SK-N-SH (cell line): ENCODE data around the gene DTX1. TPM values are rescaled to one million over a fixed set of nuclear protein-coding genes. Genes with fewer than 3 reads are reported as not detected.

Source experiments
- CTCF ChIA-PET: fragments of 300-600, 350-600 bp; formaldehyde crosslinking; extraction: SDS; loops from one replicate; lab custom pipeline; 2021; lab: Yijun Ruan, JAX
- POLR2A ChIA-PET: fragments of 350-600 bp; sonication (Branson Sonifier 250); formaldehyde crosslinking; extraction: SDS; loops from one replicate; lab custom pipeline; 2020; ENCODE audit warnings: antibody characterized with exemption, inconsistent platforms; lab: Yijun Ruan, JAX
- DNase-seq: peaks from one replicate; pipeline ENCODE4 v3.0.0; 2012
- H2AFZ ChIP-seq: fragments of 200-600 bp; sonication (generic); 2 replicates; pipeline ENCODE4 v1.8.1; 2016; ENCODE audit warnings: antibody characterized with exemption, mild to moderate bottlenecking, low read depth
- H3F3A ChIP-seq: fragments of 200-600 bp; sonication (generic); replicated peaks from 2 replicates; pipeline ENCODE3; 2016; ENCODE audit warnings: antibody characterized with exemption, mild to moderate bottlenecking; ENCODE audit not compliant: insufficient read depth
- H3K27ac ChIP-seq, 2 experiments: fragments of 200-500 bp in 1 of 2; fragments of 200-600 bp in 1 of 2; sonication (Bioruptor generic) in 1 of 2; sonication (generic), shearing (Covaris generic) in 1 of 2; 2 replicates each; pipeline versions ENCODE4 v1.5.1 to v1.6.1; 2014 to 2016; ENCODE audit warnings: low read depth in 2 of 2, inconsistent platforms in 1 of 2, low read length in 1 of 2, mild to moderate bottlenecking in 1 of 2, mixed read lengths in 1 of 2
- H3K27me3 ChIP-seq: fragments of 200-600 bp; sonication (generic), shearing (Covaris generic); 2 replicates; pipeline ENCODE4 v1.6.1; 2016; ENCODE audit warnings: mixed run types; ENCODE audit not compliant: insufficient read depth
- H3K36me3 ChIP-seq, 2 experiments: fragments of 200-500 bp in 1 of 2; fragments of 200-600 bp in 1 of 2; sonication (Bioruptor generic) in 1 of 2; sonication (generic) in 1 of 2; replicated peaks in 1 of 2; 2 replicates each; pipeline versions ENCODE3 to v1.5.1; 2014 to 2016; ENCODE audit warnings: low read length in 1 of 2, mild to moderate bottlenecking in 1 of 2; ENCODE audit not compliant: insufficient read depth in 2 of 2, control insufficient read depth in 1 of 2
- H3K4me1 ChIP-seq, 2 experiments: fragments of 200-500 bp in 1 of 2; fragments of 200-600 bp in 1 of 2; sonication (Bioruptor generic) in 1 of 2; sonication (generic), shearing (Covaris generic) in 1 of 2; 2 replicates each; pipeline versions ENCODE4 v1.5.1 to v1.6.1; 2014 to 2016; ENCODE audit warnings: low read depth in 1 of 2, low read length in 1 of 2, mixed run types in 1 of 2; ENCODE audit not compliant: insufficient read depth in 2 of 2, control insufficient read depth in 1 of 2
- H3K4me2 ChIP-seq: fragments of 200-600 bp; sonication (generic), shearing (Covaris generic); 2 replicates; pipeline ENCODE4 v1.6.1; 2017; ENCODE audit warnings: mixed run types
- H3K4me3 ChIP-seq, 2 experiments: fragments of 200-500 bp in 1 of 2; fragments of 200-600 bp in 1 of 2; sonication (Bioruptor generic) in 1 of 2; sonication (generic), shearing (Covaris generic) in 1 of 2; 2 replicates each; pipeline versions ENCODE4 v1.5.1 to v1.8.1; 2014 to 2016; ENCODE audit warnings: low read depth in 2 of 2, inconsistent platforms in 1 of 2, low read length in 1 of 2, mild to moderate bottlenecking in 1 of 2, mixed read lengths in 1 of 2, moderate library complexity in 1 of 2
- H3K79me2 ChIP-seq: fragments of 200-600 bp; sonication (generic); 2 replicates; pipeline ENCODE4 v1.8.1; 2017; ENCODE audit warnings: mild to moderate bottlenecking; ENCODE audit not compliant: insufficient read depth
- H3K9ac ChIP-seq: fragments of 200-600 bp; sonication (generic); 2 replicates; pipeline ENCODE4 v1.6.1; 2017; ENCODE audit warnings: mixed run types
- H3K9me2 ChIP-seq: fragments of 200-600 bp; sonication (generic); 2 replicates; pipeline ENCODE4 v1.6.1; 2017; ENCODE audit warnings: mixed run types
- H3K9me3 ChIP-seq: fragments of 200-600 bp; sonication (generic); 2 replicates; pipeline ENCODE4 v1.6.1; 2017; ENCODE audit warnings: mixed run types, mild to moderate bottlenecking, moderate library complexity
- H4K20me1 ChIP-seq: fragments of 200-600 bp; sonication (generic); 2 replicates; pipeline ENCODE4 v1.6.1; 2017; ENCODE audit warnings: mild to moderate bottlenecking, mixed run types; ENCODE audit not compliant: insufficient read depth
- ELF1 ChIP-seq: IDR thresholded peaks from 2 replicates; pipeline ENCODE4 v1.4.0; 2012
- EP300 ChIP-seq, 2 experiments: IDR thresholded peaks; 2 replicates each; pipeline versions ENCODE4 v1.4.0 to v1.6.1; 2012; ENCODE audit warnings: borderline replicate concordance in 1 of 2, low read depth in 1 of 2, low read length in 1 of 2
- EZH2phosphoT487 ChIP-seq: fragments of 200-600 bp; sonication (generic); IDR thresholded peaks from 2 replicates; pipeline ENCODE4 v1.6.1; 2017; ENCODE audit warnings: low read depth, mixed run types, mild to moderate bottlenecking, antibody characterized with exemption, moderate library complexity, borderline replicate concordance
- FOXJ3 ChIP-seq: sonication (generic); formaldehyde crosslinking; IDR thresholded peaks from 2 replicates; pipeline ENCODE4 v1.5.1; 2020; ENCODE audit warnings: mild to moderate bottlenecking, missing genetic modification reagents
- GABPA ChIP-seq: IDR thresholded peaks from 2 replicates; pipeline ENCODE4 v1.4.0; 2012; ENCODE audit warnings: low read depth, mild to moderate bottlenecking
- MEF2A ChIP-seq: IDR thresholded peaks from 2 replicates; pipeline ENCODE4 v1.4.0; 2012; ENCODE audit warnings: low read depth, borderline replicate concordance
- NFIC ChIP-seq: IDR thresholded peaks from 2 replicates; pipeline ENCODE4 v1.4.0; 2012; ENCODE audit warnings: borderline replicate concordance
- POLR2AphosphoS5 ChIP-seq: IDR thresholded peaks from 2 replicates; pipeline ENCODE4 v1.6.1; 2012; ENCODE audit warnings: low read depth, low read length
- RAD21 ChIP-seq: IDR thresholded peaks from 2 replicates; pipeline ENCODE4 v1.6.1; 2012; ENCODE audit warnings: mild to moderate bottlenecking, low read length
- RCOR1 ChIP-seq: fragments of 150-350 bp; IDR thresholded peaks from 2 replicates; pipeline ENCODE4 v1.6.1; 2017; ENCODE audit warnings: antibody characterized with exemption, low read length
- RFX5 ChIP-seq: IDR thresholded peaks from 2 replicates; pipeline ENCODE4 v1.6.1; 2012; ENCODE audit warnings: mild to moderate bottlenecking, improper control_type of control experiment, low read length
- RXRA ChIP-seq: IDR thresholded peaks from 2 replicates; pipeline ENCODE4 v1.4.0; 2012; ENCODE audit warnings: low read depth, mild to moderate bottlenecking, borderline replicate concordance
- TAF1 ChIP-seq: IDR thresholded peaks from 2 replicates; pipeline ENCODE4 v1.6.1; 2012; ENCODE audit warnings: low read depth, mild to moderate bottlenecking, low read length, moderate library complexity, borderline replicate concordance
- TCF12 ChIP-seq: IDR thresholded peaks from 2 replicates; pipeline ENCODE4 v1.4.0; 2012
- YY1 ChIP-seq: IDR thresholded peaks from 2 replicates; pipeline ENCODE4 v1.4.0; 2012; ENCODE audit warnings: low read depth, mild to moderate bottlenecking
- WGBS: methylation state at CpG from one replicate; pipeline ENCODE4 v1.1.6; 2017; ENCODE audit warnings: low lambda C conversion rate; 5-methylcytosine and 5-hydroxymethylcytosine counted together
- polyA plus RNA-seq, 3 experiments: library from polyadenylated mRNA; depleted of rRNA; stranded (reverse); fragments of >200 nt; gene quantifications; 2 replicates each; pipeline ENCODE4 v1.2.3, GENCODE V29; 2012
- TF ChIP-seq, protein P1 (sequence below): IDR thresholded peaks from 2 replicates; pipeline ENCODE4 v1.4.0; 2012; ENCODE audit warnings: low read depth, borderline replicate concordance
- TF ChIP-seq, protein P2 (sequence below): IDR thresholded peaks from 2 replicates; pipeline ENCODE4 v1.6.1; 2012; ENCODE audit warnings: mild to moderate bottlenecking, low read depth, low read length, moderate library complexity
- TF ChIP-seq, protein P3 (sequence below): IDR thresholded peaks from 2 replicates; pipeline ENCODE4 v1.4.0; 2012; ENCODE audit warnings: low read depth, borderline replicate concordance
- TF ChIP-seq, protein P4 (sequence below): fragments of 150-350 bp; IDR thresholded peaks from 2 replicates; pipeline ENCODE4 v1.6.1; 2016; ENCODE audit warnings: mild to moderate bottlenecking, low read depth, low read length
- TF ChIP-seq, protein P5 (sequence below): fragments of 200-600 bp; sonication (generic); IDR thresholded peaks from 2 replicates; pipeline ENCODE4 v1.6.1; 2017; ENCODE audit warnings: antibody characterized with exemption, mild to moderate bottlenecking, moderate library complexity

Gene DTX1
- polyA plus RNA-seq, 1 of the 3 experiments (the other 2 are of a cell fraction): 0.72 TPM

DNA sequence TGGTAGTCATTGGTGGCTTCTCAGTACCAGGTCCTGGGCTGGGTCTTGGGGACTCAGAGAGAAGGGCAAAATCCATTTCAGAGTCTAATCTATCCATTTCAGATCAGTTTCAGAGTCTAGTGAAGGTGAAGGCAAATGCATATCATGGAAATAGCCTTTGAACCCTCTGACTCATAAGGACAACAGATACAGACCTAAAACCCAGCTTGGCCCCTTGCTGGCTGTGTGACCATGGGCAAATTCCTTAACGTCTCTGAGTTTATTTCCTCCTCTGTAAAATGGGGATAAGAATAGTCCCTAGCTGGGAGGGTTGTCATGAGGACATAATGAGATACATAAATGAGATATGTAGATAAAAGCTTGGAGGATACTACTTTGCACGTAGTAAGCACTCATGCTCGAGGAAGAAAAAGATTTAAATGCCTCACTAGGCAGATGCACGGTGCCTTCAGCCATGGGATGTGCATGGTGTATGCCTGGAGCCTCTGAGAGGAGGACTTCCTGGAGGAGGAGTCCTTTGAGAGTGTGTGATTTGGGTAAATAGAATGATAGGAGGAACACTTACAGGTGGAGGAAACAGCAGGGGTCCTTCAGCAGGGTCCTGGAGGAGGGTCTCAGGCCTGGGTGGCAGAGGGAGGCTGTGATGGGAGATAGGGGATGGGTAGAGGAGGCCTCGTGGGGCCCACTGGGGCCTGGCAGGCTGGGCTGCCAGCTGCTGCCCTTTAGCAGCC, 8.0 kb downstream of the DTX1 start:
- TF ChIP-seq POLR2AphosphoS5: no peak
- TF ChIP-seq EP300 (IDR thresholded peaks at IDR 0.05; ENCODE audit: borderline replicate concordance in 1 of 2, low read depth in 1 of 2, low read length in 1 of 2): no peak
- TF ChIP-seq RAD21: no peak
- no peak for TF ChIP-seq RFX5
- TF ChIP-seq TAF1: no peak
- no peak for TF ChIP-seq FOXJ3
- TF ChIP-seq, protein P1, sequence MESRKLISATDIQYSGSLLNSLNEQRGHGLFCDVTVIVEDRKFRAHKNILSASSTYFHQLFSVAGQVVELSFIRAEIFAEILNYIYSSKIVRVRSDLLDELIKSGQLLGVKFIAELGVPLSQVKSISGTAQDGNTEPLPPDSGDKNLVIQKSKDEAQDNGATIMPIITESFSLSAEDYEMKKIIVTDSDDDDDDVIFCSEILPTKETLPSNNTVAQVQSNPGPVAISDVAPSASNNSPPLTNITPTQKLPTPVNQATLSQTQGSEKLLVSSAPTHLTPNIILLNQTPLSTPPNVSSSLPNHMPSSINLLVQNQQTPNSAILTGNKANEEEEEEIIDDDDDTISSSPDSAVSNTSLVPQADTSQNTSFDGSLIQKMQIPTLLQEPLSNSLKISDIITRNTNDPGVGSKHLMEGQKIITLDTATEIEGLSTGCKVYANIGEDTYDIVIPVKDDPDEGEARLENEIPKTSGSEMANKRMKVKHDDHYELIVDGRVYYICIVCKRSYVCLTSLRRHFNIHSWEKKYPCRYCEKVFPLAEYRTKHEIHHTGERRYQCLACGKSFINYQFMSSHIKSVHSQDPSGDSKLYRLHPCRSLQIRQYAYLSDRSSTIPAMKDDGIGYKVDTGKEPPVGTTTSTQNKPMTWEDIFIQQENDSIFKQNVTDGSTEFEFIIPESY: no peak
- TF ChIP-seq, protein P2, sequence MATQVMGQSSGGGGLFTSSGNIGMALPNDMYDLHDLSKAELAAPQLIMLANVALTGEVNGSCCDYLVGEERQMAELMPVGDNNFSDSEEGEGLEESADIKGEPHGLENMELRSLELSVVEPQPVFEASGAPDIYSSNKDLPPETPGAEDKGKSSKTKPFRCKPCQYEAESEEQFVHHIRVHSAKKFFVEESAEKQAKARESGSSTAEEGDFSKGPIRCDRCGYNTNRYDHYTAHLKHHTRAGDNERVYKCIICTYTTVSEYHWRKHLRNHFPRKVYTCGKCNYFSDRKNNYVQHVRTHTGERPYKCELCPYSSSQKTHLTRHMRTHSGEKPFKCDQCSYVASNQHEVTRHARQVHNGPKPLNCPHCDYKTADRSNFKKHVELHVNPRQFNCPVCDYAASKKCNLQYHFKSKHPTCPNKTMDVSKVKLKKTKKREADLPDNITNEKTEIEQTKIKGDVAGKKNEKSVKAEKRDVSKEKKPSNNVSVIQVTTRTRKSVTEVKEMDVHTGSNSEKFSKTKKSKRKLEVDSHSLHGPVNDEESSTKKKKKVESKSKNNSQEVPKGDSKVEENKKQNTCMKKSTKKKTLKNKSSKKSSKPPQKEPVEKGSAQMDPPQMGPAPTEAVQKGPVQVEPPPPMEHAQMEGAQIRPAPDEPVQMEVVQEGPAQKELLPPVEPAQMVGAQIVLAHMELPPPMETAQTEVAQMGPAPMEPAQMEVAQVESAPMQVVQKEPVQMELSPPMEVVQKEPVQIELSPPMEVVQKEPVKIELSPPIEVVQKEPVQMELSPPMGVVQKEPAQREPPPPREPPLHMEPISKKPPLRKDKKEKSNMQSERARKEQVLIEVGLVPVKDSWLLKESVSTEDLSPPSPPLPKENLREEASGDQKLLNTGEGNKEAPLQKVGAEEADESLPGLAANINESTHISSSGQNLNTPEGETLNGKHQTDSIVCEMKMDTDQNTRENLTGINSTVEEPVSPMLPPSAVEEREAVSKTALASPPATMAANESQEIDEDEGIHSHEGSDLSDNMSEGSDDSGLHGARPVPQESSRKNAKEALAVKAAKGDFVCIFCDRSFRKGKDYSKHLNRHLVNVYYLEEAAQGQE: no peak
- no peak for TF ChIP-seq YY1
- no peak for TF ChIP-seq RXRA
- TF ChIP-seq EZH2phosphoT487: no peak
- TF ChIP-seq TCF12: no peak
- TF ChIP-seq RCOR1: no peak
- no peak for TF ChIP-seq GABPA
- TF ChIP-seq NFIC: no peak
- TF ChIP-seq MEF2A: no peak
- TF ChIP-seq, protein P3, sequence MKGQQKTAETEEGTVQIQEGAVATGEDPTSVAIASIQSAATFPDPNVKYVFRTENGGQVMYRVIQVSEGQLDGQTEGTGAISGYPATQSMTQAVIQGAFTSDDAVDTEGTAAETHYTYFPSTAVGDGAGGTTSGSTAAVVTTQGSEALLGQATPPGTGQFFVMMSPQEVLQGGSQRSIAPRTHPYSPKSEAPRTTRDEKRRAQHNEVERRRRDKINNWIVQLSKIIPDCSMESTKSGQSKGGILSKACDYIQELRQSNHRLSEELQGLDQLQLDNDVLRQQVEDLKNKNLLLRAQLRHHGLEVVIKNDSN: no peak
- TF ChIP-seq, protein P4, sequence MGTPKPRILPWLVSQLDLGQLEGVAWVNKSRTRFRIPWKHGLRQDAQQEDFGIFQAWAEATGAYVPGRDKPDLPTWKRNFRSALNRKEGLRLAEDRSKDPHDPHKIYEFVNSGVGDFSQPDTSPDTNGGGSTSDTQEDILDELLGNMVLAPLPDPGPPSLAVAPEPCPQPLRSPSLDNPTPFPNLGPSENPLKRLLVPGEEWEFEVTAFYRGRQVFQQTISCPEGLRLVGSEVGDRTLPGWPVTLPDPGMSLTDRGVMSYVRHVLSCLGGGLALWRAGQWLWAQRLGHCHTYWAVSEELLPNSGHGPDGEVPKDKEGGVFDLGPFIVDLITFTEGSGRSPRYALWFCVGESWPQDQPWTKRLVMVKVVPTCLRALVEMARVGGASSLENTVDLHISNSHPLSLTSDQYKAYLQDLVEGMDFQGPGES: no peak
- TF ChIP-seq, protein P5, sequence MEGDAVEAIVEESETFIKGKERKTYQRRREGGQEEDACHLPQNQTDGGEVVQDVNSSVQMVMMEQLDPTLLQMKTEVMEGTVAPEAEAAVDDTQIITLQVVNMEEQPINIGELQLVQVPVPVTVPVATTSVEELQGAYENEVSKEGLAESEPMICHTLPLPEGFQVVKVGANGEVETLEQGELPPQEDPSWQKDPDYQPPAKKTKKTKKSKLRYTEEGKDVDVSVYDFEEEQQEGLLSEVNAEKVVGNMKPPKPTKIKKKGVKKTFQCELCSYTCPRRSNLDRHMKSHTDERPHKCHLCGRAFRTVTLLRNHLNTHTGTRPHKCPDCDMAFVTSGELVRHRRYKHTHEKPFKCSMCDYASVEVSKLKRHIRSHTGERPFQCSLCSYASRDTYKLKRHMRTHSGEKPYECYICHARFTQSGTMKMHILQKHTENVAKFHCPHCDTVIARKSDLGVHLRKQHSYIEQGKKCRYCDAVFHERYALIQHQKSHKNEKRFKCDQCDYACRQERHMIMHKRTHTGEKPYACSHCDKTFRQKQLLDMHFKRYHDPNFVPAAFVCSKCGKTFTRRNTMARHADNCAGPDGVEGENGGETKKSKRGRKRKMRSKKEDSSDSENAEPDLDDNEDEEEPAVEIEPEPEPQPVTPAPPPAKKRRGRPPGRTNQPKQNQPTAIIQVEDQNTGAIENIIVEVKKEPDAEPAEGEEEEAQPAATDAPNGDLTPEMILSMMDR: no peak
- TF ChIP-seq ELF1: no peak
- H3K27ac ChIP-seq: no peak overlapping the region; a peak in 1 of 4 replicates
- DNase-seq: peak; percentile 32
- no peaks in the 10 kb centered on the region for H3F3A ChIP-seq
- POLR2A ChIA-PET: no interaction called here
- H3K27me3 ChIP-seq: no peaks in the 10 kb centered on the region
- H3K4me2 ChIP-seq: no peak overlapping the region
- no peaks in the 10 kb centered on the region for H3K36me3 ChIP-seq
- CTCF ChIA-PET: interaction anchor here (1.0 to 5.1 kb wide), 6 partner anchors 16 to 109 kb away, joined by 3 to 31 read pairs (median 4); no protein-coding TSS in a partner anchor
- no peaks in the 10 kb centered on the region for H3K79me2 ChIP-seq
- no peak overlapping the region for H3K9ac ChIP-seq
- H3K4me3 ChIP-seq: no peak overlapping the region
- H3K9me2 ChIP-seq: no peaks in the 10 kb centered on the region
- 34% methylated on average over 5 of the region's 5 CpGs for WGBS
- no peak overlapping the region for H2AFZ ChIP-seq
- no peaks in the 10 kb centered on the region for H3K9me3 ChIP-seq
- H4K20me1 ChIP-seq: no peaks in the 10 kb centered on the region
- H3K4me1 ChIP-seq: peaks cover 0 to 18% of the 10 kb centered on the region in 2 experiments; a peak in 1 of 4 replicates
